ENCODE measurements around the gene BMP8A.
"Not testable (repeated sequence)": the region's sequence is repeated elsewhere in the genome, so short reads cannot be mapped to it uniquely, and the experiment has no call there.

- TF ChIP-seq CTCF (IDR thresholded peaks at IDR 0.05); SIN3A (IDR thresholded peaks at IDR 0.05; ENCODE audit: borderline replicate concordance, insufficient read depth, low read depth, low read length): not testable (repeated sequence)
Measured at GRCh38 chr1:39496520-39496919, 5.1 kb downstream of the BMP8A start.

Data from Panc1 (cell line).